MCF 10A (cell line): Measurements from ENCODE around the gene WNT3A. TPM values are rescaled to one million over a fixed set of nuclear protein-coding genes. Genes with fewer than 3 reads are reported as not detected.

Source experiments
- BruUV-seq: library from RNA; stranded (reverse); fragments of 400-500 nt; replicated peaks from 2 replicates; lab custom pipeline; 2021; lab: Mats Ljungman, UMichigan
- CTCF ChIA-PET: fragments of 300-600 bp; sonication (Branson Sonifier 250); formaldehyde crosslinking; extraction: SDS; loops from one replicate; lab custom pipeline; 2021; ENCODE audit warnings: antibody characterized with exemption, inconsistent platforms; lab: Yijun Ruan, JAX
- POLR2A ChIA-PET: fragments of 300-600, 350-650 bp; sonication (Branson Sonifier 250); formaldehyde crosslinking; extraction: SDS; loops from one replicate; lab custom pipeline; 2020; ENCODE audit warnings: antibody characterized with exemption, inconsistent platforms; lab: Yijun Ruan, JAX
- DNase-seq: peaks from one replicate; pipeline ENCODE4 v3.0.0-alpha.2; 2018; ENCODE audit not compliant: unreplicated experiment
- H3K27ac Mint-ChIP-seq: one replicate; pipeline ENCODE4 v1.8.0; 2022; ENCODE audit warnings: mild to moderate bottlenecking, low read depth, mixed read lengths; ENCODE audit not compliant: unreplicated experiment
- H3K27me3 Mint-ChIP-seq: one replicate; pipeline ENCODE4 v1.8.0; 2022; ENCODE audit warnings: mixed read lengths; ENCODE audit not compliant: insufficient read depth, unreplicated experiment
- H3K36me3 Mint-ChIP-seq: one replicate; pipeline ENCODE4 v1.8.0; 2022; ENCODE audit warnings: mild to moderate bottlenecking, moderate library complexity, mixed read lengths; ENCODE audit not compliant: insufficient read depth, unreplicated experiment
- H3K4me1 Mint-ChIP-seq: one replicate; pipeline ENCODE4 v1.8.0; 2022; ENCODE audit warnings: mixed read lengths; ENCODE audit not compliant: insufficient read depth, unreplicated experiment
- H3K4me3 Mint-ChIP-seq: one replicate; pipeline ENCODE4 v1.8.0; 2022; ENCODE audit warnings: mild to moderate bottlenecking, moderate library complexity, mixed read lengths; ENCODE audit not compliant: unreplicated experiment
- H3K9me3 Mint-ChIP-seq: one replicate; pipeline ENCODE4 v1.8.0; 2022; ENCODE audit warnings: mixed read lengths; ENCODE audit not compliant: unreplicated experiment
- CTCF ChIP-seq: fragments of 200-600 bp; IDR thresholded peaks from one replicate; pipeline ENCODE4 v1.8.0; 2022; ENCODE audit warnings: antibody characterized with exemption, mild to moderate bottlenecking; ENCODE audit not compliant: unreplicated experiment
- intact Hi-C: fragments of 100-400 bp; cut with micrococcal nuclease; formaldehyde crosslinking; loops from 2 replicates; pipeline ENCODE4 v1.14.1; 2022
- total RNA-seq: library from RNA; stranded (reverse); gene quantifications from 2 replicates; pipeline ENCODE4 v1.2.3, GENCODE V29; 2022

Gene WNT3A
- total RNA-seq, 1 experiment from 2014 or later, result not detected

DNA sequence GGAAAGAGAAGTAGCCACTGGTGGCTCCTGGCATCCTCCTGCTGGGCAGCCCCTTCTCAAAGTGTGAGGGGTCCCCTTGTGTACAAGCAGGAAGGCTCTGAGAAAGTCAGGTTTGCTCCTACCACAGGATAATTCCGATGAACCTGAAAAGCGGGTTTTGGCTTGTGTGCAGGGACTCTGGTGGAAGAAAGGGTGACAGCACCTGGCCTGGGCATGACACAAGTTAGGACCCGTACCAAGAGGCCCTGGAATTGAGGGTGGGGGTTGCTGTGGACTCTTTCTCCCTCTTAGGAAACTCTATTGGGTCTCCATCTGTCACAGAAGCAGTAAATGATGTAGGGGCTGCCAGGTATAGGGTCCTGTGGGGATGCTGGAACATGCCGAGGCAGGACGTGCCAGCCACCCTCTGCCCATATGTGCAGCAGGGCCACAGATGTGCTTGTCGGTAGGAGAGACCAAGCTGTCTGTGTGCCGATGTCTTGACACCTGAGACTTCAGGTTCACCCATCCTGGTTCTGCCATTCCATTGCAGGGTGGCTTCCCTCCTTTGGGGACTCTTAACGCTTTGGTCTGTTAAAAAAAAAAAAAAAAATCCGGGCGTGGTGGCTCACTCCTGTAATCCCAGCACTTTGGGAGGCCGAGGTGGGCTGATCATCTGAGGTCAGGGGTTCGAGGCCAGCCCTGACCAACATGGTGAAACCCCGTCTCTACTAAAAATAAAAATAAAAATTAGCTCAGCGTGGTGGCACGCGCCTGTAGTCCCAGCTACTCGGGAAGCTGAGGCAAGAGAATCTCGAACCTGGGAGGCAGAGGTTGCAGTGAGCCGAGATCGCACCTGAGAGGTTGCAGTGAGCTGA lies 86.5 kb downstream of the WNT3A start:
- Mint-ChIP-seq H3K27me3 (no peaks in the 10 kb centered on the region), H3K9me3 (peaks cover 18% of the 10 kb centered on the region), H3K4me3 (no peak overlapping the region), H3K27ac (no peak overlapping the region), H3K36me3 (peaks cover 92% of the 10 kb centered on the region), H3K4me1 (peaks cover 60% of the 10 kb centered on the region)
- no peak for TF ChIP-seq CTCF
- BruUV-seq, result no TSS peak
- ChIA-PET CTCF (interaction anchor here (0.7 to 7.4 kb wide), 5 partner anchors 16 to 331 kb away, joined by 3 to 72 read pairs (median 9); partner anchors contain the start of gene MRPL55), POLR2A (interaction anchor here (0.7 to 7.9 kb wide), 6 partner anchors 6 to 89 kb away, joined by 3 to 56 read pairs (median 4); partner anchors contain the start of gene ARF1)
- intact Hi-C loops, result no loop called here
- DNase-seq, result no peak

DNA sequence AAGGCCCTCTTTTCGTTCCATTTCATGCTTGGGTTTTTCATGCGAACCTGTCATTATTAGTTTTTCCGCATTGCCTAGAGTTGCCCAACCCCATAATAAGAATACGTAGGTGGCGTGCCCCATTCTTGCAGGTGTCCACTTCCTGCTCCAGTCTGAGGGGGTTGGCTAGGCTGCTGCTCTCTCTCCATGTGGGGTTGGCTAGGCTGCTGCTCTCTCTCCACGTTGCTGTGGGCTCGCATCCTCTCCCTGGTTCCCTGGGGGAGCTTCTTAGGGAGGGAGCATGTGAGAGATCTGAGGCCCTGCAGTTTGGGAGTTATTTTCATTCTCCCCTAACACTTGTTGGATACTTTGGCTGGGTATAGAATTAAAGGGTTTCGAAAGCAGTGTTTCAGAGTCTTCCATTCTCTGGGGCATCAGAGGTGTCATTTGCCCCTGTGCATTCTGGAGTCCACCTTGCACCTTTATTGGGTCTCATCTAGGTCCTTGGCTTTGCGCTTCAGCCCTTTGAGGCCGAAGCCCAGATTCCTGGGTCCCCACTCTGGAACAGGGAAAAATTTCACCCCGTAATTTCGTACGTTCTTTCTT lies 87.7 kb downstream of the WNT3A start:
- POLR2A ChIA-PET, result interaction anchor here (0.6 to 5.9 kb wide), 4 partner anchors 8 to 1758 kb away, joined by 3 to 41 read pairs (median 4); partner anchors contain the start of gene ARF1
- CTCF ChIA-PET, result interaction anchor here (0.8 to 1.3 kb wide), 2 partner anchors 71 to 95 kb away, joined by 3 to 6 read pairs; partner anchors contain the start of gene IBA57
- TF ChIP-seq CTCF, result no peak
- no peaks in the 10 kb centered on the region for H3K27me3 Mint-ChIP-seq
- intact Hi-C loops, result no loop called here
- H3K4me1 Mint-ChIP-seq, result peaks cover 54% of the 10 kb centered on the region
- H3K27ac Mint-ChIP-seq, result no peak overlapping the region
- peaks cover 18% of the 10 kb centered on the region for H3K9me3 Mint-ChIP-seq
- H3K36me3 Mint-ChIP-seq, result peaks cover 92% of the 10 kb centered on the region
- no peak overlapping the region for H3K4me3 Mint-ChIP-seq
- DNase-seq, result no peak
- BruUV-seq, result no TSS peak

DNA sequence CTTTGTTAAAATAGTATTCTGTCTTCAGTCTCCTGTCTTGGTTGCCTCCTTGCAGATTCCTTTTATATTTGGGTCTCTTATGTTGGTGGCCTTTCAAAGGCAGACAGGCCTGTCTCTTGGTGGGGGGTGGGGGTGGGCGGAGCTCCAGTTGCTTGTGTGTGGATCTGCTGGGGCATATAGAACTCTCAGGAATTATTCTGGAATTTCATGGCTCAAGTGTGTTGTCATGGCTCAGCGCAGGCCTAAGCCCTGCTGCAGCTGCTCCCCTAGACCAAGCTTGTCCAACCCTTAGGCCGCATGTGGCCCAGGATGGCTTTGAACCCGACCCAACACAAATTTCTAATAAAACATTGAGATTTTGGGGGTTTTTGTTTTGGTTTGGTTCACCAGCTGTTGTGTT lies 88.4 kb downstream of the WNT3A start:
- no TSS peak for BruUV-seq
- intact Hi-C loops, result no loop called here
- Mint-ChIP-seq H3K9me3 (peaks cover 18% of the 10 kb centered on the region), H3K27me3 (no peaks in the 10 kb centered on the region), H3K27ac (no peak overlapping the region), H3K4me3 (no peak overlapping the region), H3K36me3 (peaks cover 96% of the 10 kb centered on the region), H3K4me1 (peaks cover 50% of the 10 kb centered on the region)
- TF ChIP-seq CTCF, result no peak
- POLR2A ChIA-PET, result interaction anchor here (0.5 to 5.9 kb wide), 5 partner anchors 9 to 1758 kb away, joined by 3 to 41 read pairs (median 4); partner anchors contain the start of gene ARF1
- CTCF ChIA-PET, result interaction anchor here (0.8 to 1.3 kb wide), 2 partner anchors 71 to 96 kb away, joined by 3 to 6 read pairs; partner anchors contain the start of gene IBA57
- no peak for DNase-seq

DNA sequence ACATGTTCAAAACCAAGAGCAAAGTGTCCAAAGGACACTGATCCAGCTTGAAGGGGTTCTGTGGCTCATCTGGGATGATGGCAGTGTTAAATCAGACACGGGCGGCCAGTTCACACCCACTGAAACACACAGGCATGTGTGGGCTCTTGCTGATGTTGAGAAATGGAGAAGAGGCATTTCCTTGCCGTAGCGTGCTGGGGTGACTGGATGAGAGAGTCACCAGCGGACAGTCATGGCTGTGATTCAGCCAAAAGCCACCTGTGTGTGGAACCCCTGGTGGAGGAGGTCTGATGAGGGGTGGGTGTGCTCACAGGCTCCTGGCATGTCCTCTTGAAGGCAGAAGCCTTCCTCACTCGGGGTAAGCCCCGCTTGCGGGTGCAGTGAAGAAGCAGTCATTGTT lies 89.1 kb downstream of the WNT3A start:
- Mint-ChIP-seq H3K4me3 (no peak overlapping the region), H3K36me3 (peaks cover 96% of the 10 kb centered on the region), H3K9me3 (peaks cover 18% of the 10 kb centered on the region), H3K27ac (no peak overlapping the region), H3K4me1 (peaks cover 43% of the 10 kb centered on the region), H3K27me3 (no peaks in the 10 kb centered on the region)
- no peak for DNase-seq
- intact Hi-C loops, result no loop called here
- CTCF ChIA-PET, result interaction anchor here (1.3 kb wide), 1 partner anchor 97 kb away, joined by 6 read pairs; no protein-coding TSS in a partner anchor
- no TSS peak for BruUV-seq
- POLR2A ChIA-PET, result interaction anchor here (5.9 kb wide), 1 partner anchor 13 kb away, joined by 41 read pairs; the partner anchor contains the start of gene ARF1
- no peak for TF ChIP-seq CTCF
